BLaER1 treated with 17β-estradiol and CSF1 and Interleukin-3, amounts not matched to agents 10 nM and 100 nM (cell line): ENCODE results near the gene NKX1-1.

Source experiments
- H3K27ac ChIP-seq, 11 experiments: shearing (Covaris generic); formaldehyde crosslinking; 2 replicates each; pipeline ENCODE4 v1.8.1; 2022
- H3K27me3 ChIP-seq, 11 experiments: shearing (Covaris generic); formaldehyde crosslinking; 2 replicates each; pipeline ENCODE4 v1.8.1; 2022
- H3K36me3 ChIP-seq, 11 experiments: shearing (Covaris generic); formaldehyde crosslinking; 2 replicates each; pipeline ENCODE4 v1.8.1; 2022
- H3K4me1 ChIP-seq, 10 experiments: shearing (Covaris generic); formaldehyde crosslinking; 2 replicates each; pipeline ENCODE4 v1.8.1; 2022
- H3K4me2 ChIP-seq, 11 experiments: shearing (Covaris generic); formaldehyde crosslinking; 2 replicates each; pipeline ENCODE4 v1.8.1; 2022
- H3K4me3 ChIP-seq, 10 experiments: shearing (Covaris generic); formaldehyde crosslinking; 2 replicates each; pipeline ENCODE4 v1.8.1; 2022
- H3K9ac ChIP-seq, 11 experiments: shearing (Covaris generic); formaldehyde crosslinking; 2 replicates each; pipeline ENCODE4 v1.8.1; 2022
- H3K9me3 ChIP-seq, 11 experiments: shearing (Covaris generic); formaldehyde crosslinking; replicated peaks in 1 of 11; 2 replicates each; pipeline ENCODE4 v1.8.1; 2022
- H4K20me1 ChIP-seq, 11 experiments: shearing (Covaris generic); formaldehyde crosslinking; 2 replicates each; pipeline ENCODE4 v1.8.1; 2022
- Cebpa-rat ChIP-seq, 11 experiments: shearing (Covaris generic); IDR thresholded peaks; 2 replicates each; pipeline ENCODE4 v1.8.1; 2022

NKX1-1 gene

GRCh38 chr4:1383728-1384591 lies 22.3 kb downstream of the NKX1-1 start:
- no peak for TF ChIP-seq Cebpa-rat (IDR thresholded peaks at IDR 0.05)
- H3K9ac ChIP-seq: no peak overlapping the region
- peaks cover 8 to 21% (median 14%) of the 10 kb centered on the region in 11 experiments for H3K9me3 ChIP-seq

GRCh38 chr4:1382776-1383727 lies 23.2 kb downstream of the NKX1-1 start:
- no peak for TF ChIP-seq Cebpa-rat (IDR thresholded peaks at IDR 0.05)
- H3K4me1 ChIP-seq: peaks cover 0 to 30% (median 12%) of the 10 kb centered on the region in 10 experiments; a peak in 14 of 20 replicates

More at GRCh38 chr4:1383728-1384591, 22.3 kb downstream of the NKX1-1 start:
- Histone ChIP-seq H3K4me3 (no peak overlapping the region), H3K27me3 (peaks cover 0 to under 1% (median 0%) of the 10 kb centered on the region in 11 experiments; a peak in 1 of 22 replicates), H4K20me1 (peaks cover 0 to 32% (median 1%) of the 10 kb centered on the region in 11 experiments; a peak in 7 of 22 replicates), H3K36me3 (peaks cover 0 to 38% (median 4%) of the 10 kb centered on the region in 11 experiments; a peak in 7 of 22 replicates), H3K4me2 (no peak overlapping the region), H3K4me1 (peaks cover 0 to 21% (median 3%) of the 10 kb centered on the region in 10 experiments; a peak in 13 of 20 replicates), H3K27ac (no peak overlapping the region)

GRCh38 chr4:1381944-1382541 lies 24.2 kb downstream of the NKX1-1 start:
- peaks cover 0 to 51% (median 10%) of the 10 kb centered on the region in 11 experiments; a peak in 11 of 22 replicates for H4K20me1 ChIP-seq
- TF ChIP-seq Cebpa-rat (IDR thresholded peaks at IDR 0.05): no peak
- H3K9ac ChIP-seq: no peak overlapping the region
- no peak overlapping the region for H3K4me2 ChIP-seq
- peaks cover 0 to 40% (median 22%) of the 10 kb centered on the region in 10 experiments; a peak in 14 of 20 replicates for H3K4me1 ChIP-seq
- peaks cover 0 to 23% (median 3%) of the 10 kb centered on the region in 11 experiments; a peak in 6 of 22 replicates for H3K36me3 ChIP-seq
- H3K27me3 ChIP-seq: peaks cover 0 to 17% (median 0%) of the 10 kb centered on the region in 11 experiments; a peak in 3 of 22 replicates
- H3K27ac ChIP-seq: no peak overlapping the region
- H3K9me3 ChIP-seq: peaks cover 0 to 3% (median 0%) of the 10 kb centered on the region in 11 experiments; a peak in 2 of 22 replicates
- H3K4me3 ChIP-seq: no peak overlapping the region

More at GRCh38 chr4:1382776-1383727, 23.2 kb downstream of the NKX1-1 start:
- Histone ChIP-seq H3K4me2 (no peak overlapping the region), H3K4me3 (no peak overlapping the region), H3K36me3 (peaks cover 0 to 30% (median 4%) of the 10 kb centered on the region in 11 experiments; a peak in 6 of 22 replicates), H4K20me1 (peaks cover 0 to 41% (median 6%) of the 10 kb centered on the region in 11 experiments; a peak in 9 of 22 replicates), H3K27ac (no peak overlapping the region), H3K9ac (no peak overlapping the region), H3K9me3 (peaks cover 0 to 11% (median 5%) of the 10 kb centered on the region in 11 experiments; a peak in 14 of 22 replicates), H3K27me3 (peaks cover 0 to 10% (median 0%) of the 10 kb centered on the region in 11 experiments; a peak in 2 of 22 replicates)

- Histone ChIP-seq H4K20me1 (peaks cover 0 to 60% (median 13%) of the 10 kb centered on the region in 11 experiments; a peak in 11 of 22 replicates), H3K9ac (no peak overlapping the region), H3K27me3 (peaks cover 0 to 25% (median 0%) of the 10 kb centered on the region in 11 experiments; a peak in 7 of 22 replicates), H3K4me1 (peaks cover 0 to 46% (median 30%) of the 10 kb centered on the region in 10 experiments; a peak in 17 of 20 replicates), H3K36me3 (peaks cover 0 to 23% (median 0%) of the 10 kb centered on the region in 11 experiments; a peak in 3 of 22 replicates), H3K4me3 (no peak overlapping the region), H3K27ac (no peak overlapping the region), H3K4me2 (no peak overlapping the region), H3K9me3 (no peaks in the 10 kb centered on the region)
- TF ChIP-seq Cebpa-rat (IDR thresholded peaks at IDR 0.05): no peak
Measured at GRCh38 chr4:1381181-1381621, 25.0 kb downstream of the NKX1-1 start.

GRCh38 chr4:1380368-1381151 lies 25.7 kb downstream of the NKX1-1 start:
- Histone ChIP-seq H3K36me3 (peaks cover 0 to 23% (median 0%) of the 10 kb centered on the region in 11 experiments; a peak in 2 of 22 replicates), H3K4me2 (no peak overlapping the region), H4K20me1 (peaks cover 0 to 65% (median 13%) of the 10 kb centered on the region in 11 experiments; a peak in 11 of 22 replicates), H3K27ac (no peak overlapping the region), H3K27me3 (peaks cover 0 to 27% (median 0%) of the 10 kb centered on the region in 11 experiments; a peak in 7 of 22 replicates), H3K4me3 (no peak overlapping the region), H3K9ac (no peak overlapping the region), H3K4me1 (peaks cover 0 to 49% (median 36%) of the 10 kb centered on the region in 10 experiments; a peak in 17 of 20 replicates), H3K9me3 (no peaks in the 10 kb centered on the region)
- TF ChIP-seq Cebpa-rat (IDR thresholded peaks at IDR 0.05): no peak

GRCh38 chr4:1379801-1380331 lies 26.4 kb downstream of the NKX1-1 start:
- H3K36me3 ChIP-seq: peaks cover 0 to 29% (median 0%) of the 10 kb centered on the region in 11 experiments; a peak in 2 of 22 replicates
- H3K27ac ChIP-seq: no peak overlapping the region
- no peak overlapping the region for H3K9ac ChIP-seq
- H3K4me2 ChIP-seq: no peak overlapping the region
- H3K4me1 ChIP-seq: peaks cover 0 to 46% (median 36%) of the 10 kb centered on the region in 10 experiments; a peak in 17 of 20 replicates
- no peaks in the 10 kb centered on the region for H3K9me3 ChIP-seq
- TF ChIP-seq Cebpa-rat (IDR thresholded peaks at IDR 0.05): no peak
- H3K4me3 ChIP-seq: no peak overlapping the region
- H3K27me3 ChIP-seq: peaks cover 0 to 27% (median 0%) of the 10 kb centered on the region in 11 experiments; a peak in 7 of 22 replicates
- peaks cover 0 to 65% (median 13%) of the 10 kb centered on the region in 11 experiments; a peak in 12 of 22 replicates for H4K20me1 ChIP-seq

GRCh38 chr4:1379351-1379781 lies 26.9 kb downstream of the NKX1-1 start:
- Histone ChIP-seq H3K9me3 (0 out of 22 replicates have a peak, but pooled peaks cover 0 to under 1% (median 0%) of the 10 kb centered on the region in 11 experiments), H3K27me3 (peaks cover 0 to 27% (median 0%) of the 10 kb centered on the region in 11 experiments; a peak in 7 of 22 replicates), H3K36me3 (peaks cover 0 to 33% (median 0%) of the 10 kb centered on the region in 11 experiments; a peak in 3 of 22 replicates), H4K20me1 (peaks cover 0 to 62% (median 13%) of the 10 kb centered on the region in 11 experiments; a peak in 12 of 22 replicates), H3K9ac (no peak overlapping the region), H3K27ac (no peak overlapping the region), H3K4me2 (peak overlapping the region in 7 of 11 experiments; percentile 61 to 86 (median 78); a peak in 10 of 22 replicates), H3K4me1 (peaks cover 0 to 45% (median 36%) of the 10 kb centered on the region in 10 experiments; a peak in 17 of 20 replicates), H3K4me3 (no peak overlapping the region)
- TF ChIP-seq Cebpa-rat (IDR thresholded peaks at IDR 0.05): no peak
